NCI-H748 treated with DMSO at 0.1 percent for 48 hours (cell line): ENCODE data around the gene TESMIN.

ENCODE experiments used
- DNase-seq: peaks from one replicate; lab custom pipeline; 2025; lab: John Stamatoyannopoulos, UW

Gene TESMIN

DNA sequence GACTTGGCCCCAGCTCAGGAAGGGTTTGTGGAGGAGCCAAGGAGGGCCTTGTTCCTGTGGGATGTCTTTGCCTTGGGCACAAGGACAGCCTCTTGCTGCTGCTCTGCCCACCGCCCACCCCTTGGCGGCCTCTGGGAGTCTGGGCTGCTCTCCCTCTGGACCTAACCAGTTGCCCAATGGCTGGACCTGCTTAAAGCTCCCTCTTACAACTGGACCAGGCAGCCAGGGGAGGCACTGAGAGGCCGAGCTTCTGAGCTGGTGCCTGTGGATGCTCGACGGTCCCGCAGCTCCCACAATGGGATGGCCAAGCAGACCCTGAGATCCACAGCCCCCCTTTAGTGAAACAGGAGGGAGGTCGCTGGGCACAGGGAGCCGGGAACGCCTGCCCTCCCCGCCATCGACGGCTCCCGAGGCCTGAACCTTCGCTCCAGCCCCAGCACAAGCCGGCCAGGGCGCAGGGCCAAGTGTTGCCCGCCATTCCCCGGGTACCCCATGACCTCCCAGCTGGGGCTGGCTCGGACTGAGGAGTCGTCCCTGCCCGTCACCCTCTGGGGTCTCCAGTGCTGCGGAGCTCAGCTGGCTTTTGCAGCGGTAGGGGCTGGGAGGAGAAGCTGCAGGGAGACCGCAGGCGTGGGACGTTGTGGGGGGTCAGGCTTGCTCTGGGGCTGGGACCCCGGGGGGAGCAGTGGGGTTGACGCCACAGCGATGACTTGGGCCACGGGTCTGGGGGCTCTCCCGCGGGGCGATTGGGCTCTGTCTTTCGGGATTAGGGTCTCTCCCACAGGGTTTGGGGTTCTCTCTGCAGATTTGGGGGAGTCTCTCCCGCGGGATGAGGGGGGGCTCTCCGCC is 67.6 kb downstream of the TESMIN start:
- DNase-seq, result no peak

DNA sequence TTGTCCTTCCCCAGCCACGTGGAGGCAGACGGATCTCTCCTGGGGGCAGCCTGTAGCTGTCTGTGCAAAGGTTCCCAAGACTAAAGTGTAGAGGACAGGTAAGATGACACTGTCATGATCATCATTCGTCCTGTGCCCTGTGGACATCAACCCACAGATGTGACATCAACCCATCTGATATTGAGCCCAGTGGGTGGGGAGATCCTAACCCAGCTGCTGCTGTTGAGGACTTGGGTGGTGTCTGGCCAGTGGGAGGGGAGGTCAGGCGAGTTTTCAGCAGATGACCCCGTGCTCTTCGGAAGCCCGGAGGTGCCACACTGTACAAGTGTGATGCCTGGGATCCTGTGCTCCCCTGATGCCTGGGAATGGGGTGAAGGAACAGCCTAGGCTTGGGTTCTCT is 68.2 kb downstream of the TESMIN start:
- no peak for DNase-seq

DNA sequence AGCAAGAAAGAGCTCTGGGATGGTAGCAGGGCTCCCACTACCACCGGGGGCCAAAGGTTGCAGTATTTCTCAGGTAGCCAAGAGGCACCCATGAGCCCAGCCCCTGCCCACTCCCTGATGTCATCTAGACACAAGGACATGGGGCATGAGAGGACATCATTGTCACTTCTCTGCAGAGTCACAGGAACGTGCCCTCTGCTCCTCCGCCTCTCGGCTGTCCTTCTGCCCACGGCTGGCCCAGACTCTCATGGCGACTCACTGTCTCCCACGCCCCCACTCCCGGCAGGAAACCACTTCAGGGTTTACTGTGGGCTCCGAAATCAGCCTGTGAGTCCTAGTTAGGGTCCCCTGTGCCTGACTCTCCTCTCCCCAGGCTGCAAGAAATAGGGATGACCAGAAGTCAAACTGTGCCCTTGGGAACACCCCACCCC is 68.8 kb downstream of the TESMIN start:
- DNase-seq, result no peak

DNA sequence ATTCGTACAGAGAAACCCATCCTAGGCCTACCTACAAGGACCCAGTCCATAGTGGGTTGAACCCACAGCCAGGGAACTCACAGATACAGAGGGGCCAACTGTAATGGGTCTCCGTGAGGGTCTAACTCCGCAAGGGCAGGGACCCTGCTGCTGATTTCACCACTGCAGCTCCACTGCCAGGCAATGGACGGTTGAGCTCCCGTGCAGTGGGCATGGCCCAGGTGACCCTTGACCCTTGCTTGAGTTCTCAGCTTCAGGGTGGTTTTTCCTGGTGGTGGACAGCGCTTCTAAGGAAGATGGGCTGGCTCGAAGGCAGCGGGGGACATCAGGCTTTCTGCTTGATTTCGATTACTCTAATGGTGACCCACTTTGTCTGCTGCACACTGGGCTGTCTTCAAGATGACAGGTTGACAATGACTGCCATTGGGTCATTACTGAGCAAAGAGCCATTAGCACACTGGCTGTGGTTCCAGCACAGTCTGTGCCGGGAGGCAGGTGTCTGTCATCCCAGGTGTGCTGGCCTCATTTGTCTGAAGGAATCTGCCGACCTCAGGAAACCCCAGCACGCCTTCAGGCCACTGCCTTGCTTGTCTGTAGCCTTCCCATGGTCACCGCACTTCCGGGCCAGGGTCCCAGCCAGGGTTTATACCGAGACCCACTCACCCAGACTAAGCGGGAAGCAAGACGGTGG is 70.6 kb downstream of the TESMIN start:
- DNase-seq, result no peak

GRCh38 chr11:68678031-68678441 is 73.3 kb downstream of the TESMIN start:
- no peak for DNase-seq

DNA sequence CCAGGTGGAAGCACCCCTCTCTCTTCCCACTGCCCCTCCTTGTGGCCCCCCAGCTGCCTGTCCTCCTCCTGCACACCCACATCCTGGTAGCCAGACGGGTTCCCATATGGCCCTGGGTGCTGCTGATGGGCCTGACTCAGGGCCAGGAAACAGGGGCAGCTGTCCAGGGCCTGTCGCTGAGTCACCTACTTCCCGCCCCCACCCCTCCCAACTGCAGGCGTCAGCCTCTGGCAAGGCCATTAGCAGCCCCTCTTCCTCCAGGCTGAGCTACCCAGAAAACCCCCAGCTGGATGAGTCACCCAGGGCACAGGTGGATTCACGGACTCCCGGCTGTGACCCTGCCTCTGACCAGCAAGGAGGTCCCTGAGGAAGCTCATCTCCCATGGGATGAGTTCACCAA is 73.9 kb downstream of the TESMIN start:
- DNase-seq, result no peak

DNA sequence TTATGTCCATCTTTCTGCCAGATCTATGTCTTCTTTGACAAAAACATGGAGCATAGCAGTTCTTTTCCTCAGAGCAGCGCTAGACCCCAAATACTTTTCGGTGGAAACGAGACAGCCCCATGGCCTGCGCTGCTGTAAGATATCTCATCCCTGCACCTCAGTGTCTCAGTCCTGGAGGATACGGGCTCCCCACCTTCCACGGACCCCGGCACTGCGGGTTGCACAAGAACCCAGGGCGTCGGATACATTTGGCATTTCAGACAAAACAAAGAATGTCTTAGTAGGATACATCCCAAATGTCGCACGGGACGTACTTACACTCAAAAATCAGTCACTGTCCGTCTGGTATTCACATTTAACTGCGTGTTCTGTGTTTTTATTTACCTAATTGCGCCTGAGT is 76.9 kb downstream of the TESMIN start:
- DNase-seq, result no peak

- no peak for DNase-seq
These were observed 77.3 kb downstream of the TESMIN start for GRCh38 chr11:68673991-68674390.

DNA sequence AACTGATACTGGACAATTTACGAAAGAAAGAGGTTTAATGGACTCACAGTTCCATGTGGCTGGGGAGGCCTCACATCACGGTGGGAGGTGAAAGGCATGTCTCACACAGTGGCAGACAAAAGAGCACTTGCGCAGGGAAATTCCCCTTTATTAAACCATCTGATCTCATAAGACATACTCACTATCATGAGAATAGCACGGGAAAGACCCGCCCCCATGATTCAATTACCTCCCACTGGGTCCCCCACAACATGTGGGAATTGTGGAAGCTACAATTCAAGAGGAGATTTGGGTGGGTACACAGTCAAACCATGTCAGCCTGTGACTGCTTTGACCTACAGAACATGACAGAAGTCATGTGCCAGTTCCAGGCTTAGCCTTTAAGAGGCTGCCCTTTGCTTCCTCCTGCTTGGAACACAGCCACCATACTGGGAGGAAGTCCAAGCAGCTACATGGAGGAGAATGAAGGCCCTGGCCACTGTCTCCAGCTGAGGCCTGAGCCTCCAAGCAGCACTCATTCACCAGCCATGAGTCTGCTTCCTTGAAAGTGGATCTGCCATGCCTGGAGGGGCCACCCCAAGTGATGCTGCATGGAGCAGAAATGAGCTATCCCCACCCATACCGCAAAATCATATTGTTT is 77.9 kb downstream of the TESMIN start:
- DNase-seq, result no peak

GRCh38 chr11:68670208-68670992 is 80.9 kb downstream of the TESMIN start:
- no peak for DNase-seq

GRCh38 chr11:68669301-68670090 is 81.8 kb downstream of the TESMIN start:
- DNase-seq, result no peak

GRCh38 chr11:68667511-68668500 is 83.5 kb downstream of the TESMIN start:
- no peak for DNase-seq

- DNase-seq, result no peak
These were observed 84.5 kb downstream of the TESMIN start for GRCh38 chr11:68666849-68667248.

DNA sequence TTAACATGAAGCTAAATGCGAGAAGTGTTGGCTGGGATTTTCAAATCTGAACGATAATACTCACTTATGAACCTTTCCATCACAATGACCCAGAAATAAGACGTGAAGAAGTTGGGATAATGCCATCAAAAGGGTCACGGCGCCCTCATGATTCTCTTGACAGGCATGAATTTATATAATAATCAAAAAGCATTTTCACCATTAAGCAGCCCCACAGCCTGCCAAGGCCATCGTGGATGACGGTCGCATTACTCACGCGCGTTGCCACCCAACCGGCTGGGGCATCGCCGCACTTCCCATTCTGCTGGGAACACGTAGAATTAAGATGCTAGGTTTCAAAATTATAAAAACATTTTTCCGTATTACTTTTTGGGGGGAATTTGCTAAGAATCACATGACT is 85.9 kb downstream of the TESMIN start:
- DNase-seq, result no peak

- DNase-seq, result no peak
These were observed 86.4 kb downstream of the TESMIN start for GRCh38 chr11:68664906-68665305.

DNA sequence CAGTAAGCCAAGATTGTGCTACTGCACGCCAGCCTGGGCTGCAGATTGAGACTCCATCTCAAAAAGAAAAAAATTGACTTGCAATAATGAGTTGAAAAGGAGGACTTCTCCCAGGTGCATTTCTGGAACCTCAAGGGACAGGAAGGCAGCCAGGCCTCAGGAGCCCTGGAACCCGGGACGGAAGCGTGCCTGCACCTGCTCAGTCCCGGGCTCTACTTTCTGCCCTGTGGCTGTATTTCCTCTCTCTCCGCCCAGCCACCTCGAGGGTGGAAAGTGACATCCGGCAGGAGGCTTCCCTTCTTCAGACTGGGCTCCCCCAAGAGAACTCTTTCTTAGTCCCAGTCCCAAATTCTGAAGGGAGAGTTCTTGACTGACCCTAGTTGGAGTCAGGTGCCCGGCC is 87.2 kb downstream of the TESMIN start:
- no peak for DNase-seq

GRCh38 chr11:68663482-68664010 is 87.8 kb downstream of the TESMIN start:
- no peak for DNase-seq

- DNase-seq, result no peak
These were observed 89.4 kb downstream of the TESMIN start for GRCh38 chr11:68661697-68662603.

DNA sequence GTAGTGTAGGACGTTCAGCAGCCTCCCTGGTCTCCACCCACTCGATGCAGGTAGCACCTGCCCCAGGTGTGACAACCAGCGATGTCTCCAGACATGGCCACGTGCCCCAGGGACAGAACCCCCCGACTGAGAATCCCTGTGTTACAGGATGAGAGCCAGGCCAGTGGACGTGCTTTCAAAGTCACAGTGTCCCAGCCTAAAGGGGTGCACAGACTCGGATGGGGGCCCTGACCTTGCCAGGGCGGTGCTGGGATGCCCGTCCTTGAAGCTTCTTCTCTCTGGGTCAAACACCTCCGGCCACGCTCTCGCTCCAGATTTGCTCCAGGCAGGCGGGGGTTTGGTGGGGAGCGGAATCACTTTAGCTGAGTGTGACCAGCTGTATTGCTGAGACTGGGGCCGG is 90.3 kb downstream of the TESMIN start:
- DNase-seq, result no peak
